Stimulated activated CD4-positive, alpha-beta T cell treated with anti-CD3 and anti-CD28 coated beads, Interleukin-1b, Interleukin-23, amount 100 ng/mL, for 48 hours (primary cell): Measurements from ENCODE around the gene PAM.
"Not testable (repeated sequence)": the region's sequence is repeated elsewhere in the genome, so short reads cannot be mapped to it uniquely, and the experiment has no call there.

Experiments
- DNase-seq: peaks from one replicate; pipeline ENCODE4 v3.0.0-alpha.2; 2020

Gene PAM

DNA sequence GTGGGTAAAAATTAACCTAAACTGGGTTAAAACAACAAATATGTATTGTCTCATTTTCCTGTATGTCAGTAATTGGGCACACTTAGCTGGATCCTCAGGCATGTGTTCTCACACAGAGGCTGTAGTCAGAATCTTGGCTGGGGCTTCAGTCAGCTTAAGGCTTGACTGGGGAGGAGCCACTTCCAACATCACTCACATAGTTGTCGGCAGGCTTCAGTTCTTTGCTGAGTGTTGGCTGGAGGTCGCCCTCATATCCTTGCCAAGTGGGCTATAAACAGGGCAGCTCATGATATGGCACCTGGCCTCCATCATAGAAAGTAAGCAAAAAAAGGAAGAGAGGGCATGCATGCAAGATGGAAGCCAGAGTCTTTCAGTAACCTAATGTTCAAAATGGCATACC is 191.9 kb downstream of the PAM start:
- DNase-seq = no peak

DNA sequence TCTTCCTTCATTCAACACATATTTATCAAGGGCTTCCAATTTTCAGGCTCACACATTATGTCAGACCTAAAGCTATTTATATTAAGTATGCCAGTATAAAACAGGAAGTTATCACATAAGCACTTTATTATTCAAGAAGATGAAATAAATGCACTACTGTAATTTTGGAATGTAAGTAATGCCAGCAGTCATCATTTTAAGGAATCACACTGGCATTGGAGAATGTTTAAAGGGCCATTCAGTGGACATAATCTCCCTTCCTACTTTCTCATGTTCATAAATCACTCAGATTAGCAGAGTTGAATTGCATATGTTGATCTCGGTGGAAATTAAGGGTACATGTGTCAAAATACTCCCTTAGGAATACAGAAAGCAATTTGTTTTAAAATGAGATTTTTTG is 200.4 kb downstream of the PAM start:
- no peak for DNase-seq

DNA sequence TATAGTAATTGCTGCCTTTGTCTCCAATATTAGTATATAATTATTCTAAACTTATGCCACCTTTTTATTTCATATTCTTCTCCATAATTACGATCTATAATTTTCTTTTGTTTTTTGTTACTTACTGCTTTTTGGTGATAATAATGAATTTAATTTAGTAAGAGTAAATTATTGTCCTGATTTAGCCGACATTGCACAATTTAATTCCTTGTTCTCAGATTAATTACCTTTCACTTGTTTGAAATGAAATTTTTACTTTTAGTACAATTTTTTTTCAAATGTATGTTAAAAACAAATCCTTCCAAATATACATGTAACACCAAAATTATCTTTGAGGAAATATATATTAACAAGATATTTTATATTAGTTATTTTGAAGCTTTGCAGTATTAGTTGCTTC is 201.5 kb downstream of the PAM start:
- no peak for DNase-seq

DNA sequence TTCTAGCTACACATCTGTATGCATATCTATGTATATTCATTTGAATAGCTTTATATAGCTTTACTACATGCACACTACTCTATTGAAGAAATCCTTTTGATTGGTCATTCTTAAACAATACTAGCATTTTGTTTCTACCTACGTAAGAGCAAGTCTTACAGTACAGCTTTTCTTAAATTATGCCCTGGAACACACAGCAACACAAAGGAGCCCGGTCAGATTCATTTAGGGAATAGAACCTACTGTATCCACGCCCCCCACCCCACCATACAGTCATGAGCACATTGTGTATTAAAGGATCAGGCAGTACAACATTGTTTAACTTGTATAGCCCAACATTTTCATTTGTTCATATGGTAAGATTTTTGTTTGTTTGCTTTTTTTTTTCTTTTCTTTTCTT is 202.0 kb downstream of the PAM start:
- DNase-seq = no peak

DNA sequence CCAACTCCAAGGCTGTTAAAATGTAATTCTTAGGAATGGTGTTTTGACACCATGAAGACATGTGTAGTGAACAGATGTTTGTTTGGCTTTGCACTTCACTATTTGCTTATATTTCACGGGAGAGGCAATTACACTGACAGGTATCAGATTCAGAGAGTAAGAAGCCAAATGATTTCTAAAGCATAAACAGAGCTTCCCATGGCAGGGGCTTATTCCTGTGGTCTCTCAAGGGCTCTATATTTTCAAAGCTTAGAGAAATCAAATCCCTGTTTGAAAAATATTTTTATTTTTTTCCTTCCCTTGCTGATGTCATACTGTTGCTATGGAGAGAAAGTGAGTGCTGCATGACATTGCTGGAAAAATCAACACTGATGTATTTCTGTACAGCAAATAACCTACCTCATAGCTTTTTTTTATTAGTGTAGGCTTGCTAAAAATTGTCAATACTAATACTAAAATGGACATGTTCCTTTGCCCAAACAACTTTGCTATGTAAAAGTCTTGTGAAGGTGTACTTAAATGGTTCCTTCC is 203.4 kb downstream of the PAM start:
- no peak for DNase-seq

DNA sequence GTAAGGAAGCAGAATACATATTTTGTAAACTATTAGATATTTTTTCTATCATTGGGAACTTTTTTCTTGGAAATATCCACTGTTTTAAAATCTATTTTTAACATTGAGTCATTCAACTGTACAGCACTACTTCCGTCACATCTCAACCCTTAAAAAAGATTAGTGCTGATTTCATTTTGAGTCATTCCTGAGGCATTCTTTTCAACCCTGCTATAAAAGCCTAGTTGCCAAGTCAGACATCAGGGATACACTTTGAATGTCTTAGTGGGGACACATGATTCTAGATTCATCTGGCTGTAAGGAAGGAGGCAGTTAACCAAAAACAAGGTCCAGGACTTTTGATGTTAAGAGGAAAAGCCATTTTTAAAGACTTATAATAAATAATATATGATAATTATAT is 203.9 kb downstream of the PAM start:
- DNase-seq = no peak

DNA sequence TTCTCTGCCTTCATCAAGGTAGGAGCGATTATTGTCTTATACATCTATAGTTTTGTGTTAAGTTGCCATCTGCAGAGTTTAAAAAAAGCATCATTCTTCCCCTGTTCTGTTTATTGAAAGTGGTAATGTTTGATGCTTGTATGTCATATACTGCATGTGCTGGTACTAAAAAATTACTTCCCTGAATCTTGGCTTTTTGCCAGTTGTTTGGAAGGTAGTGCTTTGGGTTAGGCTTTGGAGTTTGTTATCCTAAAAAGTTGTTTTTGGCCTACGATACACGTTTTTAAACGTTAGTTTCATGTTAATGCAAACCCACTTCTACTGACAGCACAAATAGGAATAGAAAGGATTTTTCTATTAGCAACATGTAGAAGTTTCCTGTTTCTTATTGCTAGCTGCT is 206.6 kb downstream of the PAM start:
- no peak for DNase-seq

DNA sequence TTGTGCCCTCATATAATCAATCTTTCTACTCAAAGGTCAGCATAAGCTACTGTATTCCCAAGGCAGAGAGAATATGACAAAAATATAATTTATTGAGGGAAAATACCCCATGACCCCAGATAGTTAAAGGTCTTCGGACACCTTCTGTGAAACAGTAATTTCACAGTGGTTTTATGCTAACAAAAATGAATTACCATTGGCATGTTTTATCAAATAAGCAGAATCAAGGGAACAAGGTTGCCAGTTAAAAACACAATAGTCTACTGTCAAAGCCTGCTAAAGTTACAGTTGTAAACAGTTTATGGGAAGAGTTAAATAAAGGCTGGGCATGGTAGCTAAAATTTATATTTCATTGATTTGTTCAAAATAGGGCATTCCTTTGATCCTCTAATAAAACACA is 210.5 kb downstream of the PAM start:
- no peak for DNase-seq

DNA sequence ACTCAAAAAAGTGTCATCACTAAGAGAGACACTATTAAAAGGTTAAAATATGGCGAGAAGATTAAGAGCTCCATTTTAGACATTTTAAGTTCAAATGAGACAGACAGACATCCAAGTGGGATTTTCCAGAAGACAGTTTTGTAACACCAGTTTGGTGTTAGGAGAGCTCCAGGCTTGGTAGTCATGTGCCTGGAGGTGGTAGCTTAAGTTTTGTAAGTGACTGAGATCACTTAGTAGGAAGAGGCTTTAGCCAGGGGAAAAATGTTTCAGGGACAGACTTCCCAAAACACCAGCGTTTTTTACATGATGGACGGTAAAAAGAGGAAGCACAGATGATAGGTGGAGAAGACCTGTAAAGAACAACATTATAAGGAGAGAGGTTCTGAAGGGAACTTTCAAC is 214.5 kb downstream of the PAM start:
- no peak for DNase-seq

DNA sequence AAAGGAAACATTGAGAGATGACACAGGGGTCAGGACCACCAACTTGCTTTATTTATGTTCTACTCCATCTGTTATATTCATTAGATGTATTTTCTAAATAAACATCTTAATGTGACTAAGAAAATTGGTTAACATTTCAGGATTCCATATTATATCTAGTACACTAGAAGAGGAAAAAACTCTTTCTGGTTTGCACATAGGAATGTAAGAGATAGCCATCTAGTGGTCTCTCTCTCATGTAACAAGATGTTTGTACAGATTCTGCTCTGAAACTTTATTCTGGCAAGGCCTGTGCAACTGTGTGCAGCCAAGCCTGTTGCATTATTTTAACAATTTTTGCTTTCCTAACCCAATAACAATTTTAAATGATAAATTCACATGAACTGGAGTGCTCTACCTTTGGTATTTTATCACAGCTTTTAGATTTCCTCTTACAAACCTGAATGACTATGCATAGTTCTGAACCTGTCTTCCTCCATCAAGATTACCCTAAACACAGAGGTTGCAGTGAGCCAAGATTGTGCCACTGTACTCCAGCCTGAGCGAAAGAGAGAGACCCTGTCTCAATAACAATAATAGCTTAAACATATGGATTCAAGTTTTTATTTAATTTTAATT is 216.7 kb downstream of the PAM start:
- no peak for DNase-seq

DNA sequence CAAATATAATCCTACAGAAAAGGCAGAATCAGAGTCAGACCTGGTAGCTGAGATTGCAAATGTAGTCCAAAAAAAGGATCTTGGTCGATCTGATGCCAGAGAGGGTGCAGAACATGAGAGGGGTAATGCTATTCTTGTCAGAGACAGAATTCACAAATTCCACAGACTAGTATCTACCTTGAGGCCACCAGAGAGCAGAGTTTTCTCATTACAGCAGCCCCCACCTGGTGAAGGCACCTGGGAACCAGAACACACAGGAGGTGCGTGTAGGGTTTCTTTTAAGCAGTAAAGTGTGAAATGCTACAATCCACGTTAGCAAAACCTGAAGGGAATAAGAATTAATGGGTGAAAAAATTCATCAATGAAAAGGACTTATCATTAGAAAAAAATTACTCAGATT is 219.1 kb downstream of the PAM start:
- DNase-seq = no peak

DNA sequence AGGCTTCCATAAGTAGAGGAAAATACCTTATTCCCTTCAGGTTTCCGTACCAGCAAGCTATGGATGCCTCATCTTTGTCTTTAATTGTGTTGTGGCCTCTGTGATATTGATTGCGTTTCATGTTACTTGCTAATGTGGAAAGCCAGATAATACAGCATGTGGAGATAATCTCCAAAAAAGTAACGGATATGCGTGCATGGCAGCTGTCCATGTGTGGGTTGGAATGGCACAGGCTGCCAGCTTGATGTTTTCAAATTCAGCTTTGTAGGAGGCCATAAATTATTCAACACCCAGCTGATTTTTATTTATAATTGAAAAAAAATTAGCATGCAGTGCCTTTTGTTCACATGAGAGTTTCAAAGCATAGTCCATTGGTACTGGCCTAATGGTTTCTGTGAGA is 219.9 kb downstream of the PAM start:
- DNase-seq = no peak

DNA sequence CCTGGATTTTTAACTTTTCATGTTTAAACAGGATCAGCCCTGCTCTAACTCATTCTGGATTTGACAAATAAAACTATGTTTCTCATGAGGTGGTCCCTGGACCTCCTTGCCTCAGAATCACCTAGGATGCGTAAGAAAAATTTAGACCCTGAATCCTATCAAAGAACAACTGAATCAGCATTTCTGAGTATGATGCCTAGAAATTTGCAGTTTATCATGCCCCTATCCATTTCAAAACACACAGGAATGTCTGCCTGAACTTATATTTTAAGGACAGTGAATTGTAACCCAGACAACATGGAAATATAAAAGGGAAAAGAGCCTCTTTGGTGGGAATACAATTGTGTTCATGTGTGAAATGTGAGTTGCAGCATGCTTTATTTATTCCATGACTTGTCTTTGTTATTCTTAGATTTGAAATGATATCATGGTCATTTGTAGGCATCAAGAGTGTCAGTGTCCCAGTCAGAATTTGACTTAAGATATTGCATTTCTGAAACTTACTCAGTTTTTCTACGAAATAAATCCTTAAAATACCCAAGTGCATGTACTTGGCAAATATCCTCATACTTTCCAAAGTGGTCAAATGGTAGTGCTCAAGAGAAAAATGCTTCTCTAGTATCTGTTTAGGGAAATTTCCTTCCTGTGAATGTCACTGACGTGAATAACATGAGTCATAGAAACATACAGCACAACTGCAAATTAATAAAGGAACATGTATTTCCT is 220.5 kb downstream of the PAM start:
- no peak for DNase-seq

DNA sequence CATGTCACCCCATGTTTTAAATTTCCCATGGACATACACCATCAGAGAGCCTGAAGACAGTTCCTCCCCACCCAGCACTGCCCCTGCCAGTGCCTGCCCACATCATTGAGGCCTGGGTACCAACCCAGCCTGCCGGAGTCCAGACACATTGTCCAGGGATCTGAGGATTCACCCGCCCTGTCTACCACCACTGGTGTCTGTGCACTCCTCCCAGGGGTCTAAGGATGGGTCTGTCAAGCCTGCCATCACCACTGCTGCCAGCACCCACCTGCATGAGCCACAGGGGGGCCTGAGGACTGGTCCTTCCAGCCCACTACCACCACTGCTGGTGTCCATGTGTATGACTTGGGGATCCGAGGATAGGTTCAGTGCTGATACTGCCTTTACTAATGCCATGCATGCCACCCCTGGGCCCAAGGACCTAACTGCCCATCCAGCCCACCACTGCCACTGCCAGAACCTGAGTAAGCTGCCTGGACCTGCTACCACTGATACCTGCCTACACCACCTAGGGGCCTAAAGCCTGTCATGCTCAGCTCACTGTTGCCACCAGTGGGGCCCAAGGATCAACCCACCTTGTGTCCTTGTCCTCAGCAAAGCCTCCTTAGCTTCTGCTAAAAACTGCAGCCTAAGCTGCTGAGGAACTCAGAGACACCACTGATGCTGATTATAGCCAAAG is 227.0 kb downstream of the PAM start:
- DNase-seq = no peak

DNA sequence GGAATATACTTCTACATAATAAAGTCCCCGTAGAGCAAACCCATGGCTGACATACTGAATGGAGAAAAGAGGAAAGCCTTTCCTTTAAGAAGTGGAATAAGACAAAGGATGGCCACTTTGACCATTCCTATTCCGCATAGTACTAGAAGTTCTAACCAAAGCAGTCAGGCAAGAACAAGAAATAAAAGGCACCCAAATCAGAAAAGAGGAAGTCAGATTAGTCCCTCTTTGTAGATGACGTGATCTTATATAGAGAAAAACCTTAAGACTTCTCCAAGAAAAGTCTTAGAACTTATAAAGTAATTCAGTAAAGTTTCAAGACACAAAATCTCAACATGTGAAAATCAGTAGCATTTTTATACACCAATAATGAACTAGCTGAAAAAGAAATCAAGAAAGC is 231.0 kb downstream of the PAM start:
- no peak for DNase-seq

DNA sequence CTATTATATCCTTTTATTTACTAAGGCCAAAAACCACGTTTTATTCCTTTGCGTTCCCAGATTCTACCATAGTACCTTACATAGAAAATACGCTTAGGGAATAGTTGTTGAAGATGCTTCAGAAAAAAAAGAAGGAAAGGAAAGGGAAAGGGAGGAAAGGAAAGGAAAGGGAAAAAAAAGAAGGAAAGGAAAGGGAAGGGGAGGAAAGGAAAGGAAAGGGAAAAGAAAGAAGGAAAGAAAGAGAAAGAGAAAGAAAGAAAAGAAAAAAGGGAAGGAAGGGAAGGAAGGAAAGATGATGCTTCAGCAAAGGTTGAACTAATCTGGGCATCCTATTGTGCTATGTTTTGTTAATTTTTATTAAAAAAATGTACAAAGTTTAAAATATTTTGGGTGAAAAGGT is 233.4 kb downstream of the PAM start:
- no peak for DNase-seq

DNA sequence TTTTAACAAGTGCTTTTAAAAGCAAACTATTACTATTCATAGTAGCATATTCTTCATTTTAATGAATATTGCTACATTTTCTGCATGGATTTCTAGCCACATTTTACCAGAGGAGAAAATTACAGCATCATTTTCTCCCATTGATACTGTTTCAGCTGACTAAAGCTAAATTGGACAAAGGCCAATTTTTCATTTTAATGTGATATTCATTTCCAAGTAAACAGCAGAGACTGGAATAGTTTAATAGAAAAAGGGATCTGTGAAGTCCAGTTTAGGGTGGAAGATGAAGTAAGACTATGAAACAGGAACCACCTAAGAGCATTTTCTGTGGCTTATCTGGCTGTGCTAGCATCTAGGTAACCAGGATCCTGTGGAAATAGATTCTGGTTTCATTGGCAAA is 236.7 kb downstream of the PAM start:
- no peak for DNase-seq

DNA sequence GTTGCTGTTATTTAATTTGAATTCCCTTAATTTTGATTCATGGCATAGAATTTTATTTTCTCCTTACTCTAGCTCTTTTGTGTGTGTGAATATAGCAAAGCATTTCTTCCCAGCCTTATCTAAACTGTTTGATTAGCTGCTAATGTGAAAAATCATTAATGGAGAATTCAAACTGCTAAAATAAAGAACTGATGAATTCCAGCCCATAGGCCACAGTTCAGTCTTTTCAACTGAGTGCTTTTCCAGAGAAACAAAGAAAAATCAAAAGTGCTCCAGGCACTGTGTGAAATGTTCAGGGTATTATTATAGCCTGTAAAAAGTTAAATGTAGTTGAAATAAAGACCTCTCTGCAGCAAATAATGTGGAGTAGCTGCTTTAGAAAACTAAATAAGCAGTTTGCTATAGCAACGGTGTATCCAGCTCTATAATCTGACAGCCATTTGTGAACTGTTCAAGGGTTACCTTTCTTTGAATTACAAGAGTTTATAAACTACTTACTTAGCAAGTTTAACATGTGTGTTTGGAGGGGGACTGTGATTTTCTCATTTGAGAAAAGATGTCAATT is 241.0 kb downstream of the PAM start:
- no peak for DNase-seq

DNA sequence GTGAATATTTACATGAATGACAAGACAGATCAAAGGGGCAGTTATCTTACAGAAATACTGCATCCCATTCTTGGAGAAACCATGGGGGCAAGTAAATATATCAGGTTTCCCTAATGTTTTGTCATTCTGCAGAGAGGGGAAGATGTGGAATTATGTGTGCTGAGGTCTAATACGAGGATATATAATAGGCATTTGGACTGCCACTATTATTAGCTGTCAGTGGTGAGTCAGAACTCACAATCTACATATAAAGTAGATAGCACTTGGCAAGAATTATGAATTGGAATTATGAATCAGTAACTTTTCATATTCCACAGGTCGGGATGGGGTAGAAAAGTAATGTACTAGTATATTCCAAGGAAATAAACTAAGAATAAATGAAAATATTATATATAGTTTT is 243.1 kb downstream of the PAM start:
- DNase-seq = no peak

DNA sequence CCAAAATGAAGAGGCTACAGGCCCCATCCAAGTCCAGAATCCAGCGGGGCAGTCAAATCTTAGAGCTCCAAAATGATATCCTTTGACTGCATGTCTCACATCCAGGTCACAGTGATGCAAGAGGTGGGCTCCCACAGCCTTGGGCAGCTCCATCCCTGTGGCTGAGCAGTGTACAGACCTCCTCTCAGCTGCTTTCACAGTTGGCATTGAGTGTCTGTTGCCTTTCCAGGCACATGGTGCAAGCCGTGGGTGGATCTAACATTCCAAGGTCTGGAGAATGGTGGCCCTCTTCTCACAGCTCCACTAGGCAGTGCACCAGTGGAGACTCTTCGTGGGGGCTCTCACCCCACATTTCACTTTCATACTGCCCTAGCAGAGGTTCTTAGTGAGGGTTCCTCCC is 244.1 kb downstream of the PAM start:
- no peak for DNase-seq

DNA sequence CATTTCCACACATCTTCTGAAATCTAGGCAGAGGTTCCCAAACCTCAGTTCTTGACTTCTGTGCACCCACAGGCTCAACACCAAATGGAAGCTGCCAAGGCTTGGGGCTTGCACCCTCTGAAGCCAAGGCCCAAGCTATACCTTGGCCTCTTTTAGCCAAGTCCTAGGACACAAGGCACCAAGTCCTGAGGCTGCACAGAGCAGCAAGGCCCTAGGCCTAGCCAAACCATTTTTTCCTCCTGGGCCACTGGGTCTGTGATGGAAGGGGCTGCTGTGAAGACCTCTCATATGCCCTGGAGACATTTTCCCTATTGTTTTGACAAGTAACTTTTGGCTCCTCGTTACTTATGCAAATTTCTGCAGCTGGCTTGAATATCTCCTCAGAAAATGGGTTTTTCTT is 244.5 kb downstream of the PAM start:
- not testable (repeated sequence) for DNase-seq

DNA sequence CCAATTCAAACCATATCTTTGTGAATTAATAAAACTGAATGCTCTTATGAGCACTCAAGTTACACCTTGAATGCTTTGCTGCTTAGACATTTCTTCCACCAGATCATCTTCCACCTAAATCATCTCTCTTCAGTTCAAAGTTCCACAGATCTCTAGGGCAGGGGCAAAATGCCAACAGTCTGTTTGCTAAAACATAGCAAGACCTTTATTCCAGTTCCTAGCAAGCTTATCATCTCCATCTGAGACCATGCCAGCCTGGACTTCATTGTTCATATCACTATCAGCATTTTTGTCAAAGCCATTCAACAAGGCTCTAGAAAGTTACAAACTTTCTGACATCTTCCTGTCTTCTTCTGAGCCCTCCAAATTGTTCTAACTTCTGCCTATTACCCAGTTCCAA is 245.0 kb downstream of the PAM start:
- DNase-seq = no peak

DNA sequence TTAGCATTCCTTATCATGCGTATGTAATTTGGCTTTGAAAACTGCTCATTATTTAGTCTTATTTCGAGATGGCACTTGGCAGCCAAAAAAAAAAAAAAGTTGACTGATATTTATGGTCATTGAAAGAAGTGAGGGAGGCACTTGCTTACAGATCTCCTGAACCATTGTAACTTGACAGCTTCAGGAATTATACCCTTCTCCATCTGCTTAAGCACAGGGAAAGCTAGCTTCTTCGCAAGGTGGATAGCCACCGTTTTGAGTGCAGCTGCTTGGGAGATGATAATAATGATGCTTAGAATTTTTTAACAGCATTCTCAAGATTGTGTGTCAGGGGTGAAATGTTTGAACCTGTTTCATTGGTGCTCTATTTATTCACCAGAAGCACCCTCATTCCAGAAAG is 248.8 kb downstream of the PAM start:
- DNase-seq = no peak

DNA sequence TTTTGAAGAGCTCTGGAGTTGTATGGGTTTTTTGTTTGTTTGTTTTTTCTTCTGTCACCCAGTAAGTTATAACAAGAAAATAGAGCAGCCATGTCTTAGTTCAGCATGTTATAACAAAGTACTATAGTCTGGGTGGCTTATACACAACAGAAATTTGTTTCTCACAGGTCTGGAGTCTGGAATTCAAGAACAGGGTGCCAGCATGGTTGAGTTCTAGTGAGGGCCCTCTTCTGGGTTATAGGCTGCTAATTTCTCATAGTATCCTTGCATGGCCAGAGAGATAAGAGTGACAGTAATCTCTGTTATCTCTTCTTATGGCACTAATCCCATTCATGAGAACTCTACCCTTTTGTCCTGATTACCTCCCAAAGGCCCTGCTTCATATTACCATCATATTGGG is 250.2 kb downstream of the PAM start:
- no peak for DNase-seq
